Brain pericyte (primary cell): ENCODE measurements around the gene NHEJ1.

ENCODE experiments used
- DNase-seq: peaks from one replicate; pipeline ENCODE4 v3.0.0-alpha.2; 2012; ENCODE audit warnings: low read depth, low spot score

Gene NHEJ1

DNA sequence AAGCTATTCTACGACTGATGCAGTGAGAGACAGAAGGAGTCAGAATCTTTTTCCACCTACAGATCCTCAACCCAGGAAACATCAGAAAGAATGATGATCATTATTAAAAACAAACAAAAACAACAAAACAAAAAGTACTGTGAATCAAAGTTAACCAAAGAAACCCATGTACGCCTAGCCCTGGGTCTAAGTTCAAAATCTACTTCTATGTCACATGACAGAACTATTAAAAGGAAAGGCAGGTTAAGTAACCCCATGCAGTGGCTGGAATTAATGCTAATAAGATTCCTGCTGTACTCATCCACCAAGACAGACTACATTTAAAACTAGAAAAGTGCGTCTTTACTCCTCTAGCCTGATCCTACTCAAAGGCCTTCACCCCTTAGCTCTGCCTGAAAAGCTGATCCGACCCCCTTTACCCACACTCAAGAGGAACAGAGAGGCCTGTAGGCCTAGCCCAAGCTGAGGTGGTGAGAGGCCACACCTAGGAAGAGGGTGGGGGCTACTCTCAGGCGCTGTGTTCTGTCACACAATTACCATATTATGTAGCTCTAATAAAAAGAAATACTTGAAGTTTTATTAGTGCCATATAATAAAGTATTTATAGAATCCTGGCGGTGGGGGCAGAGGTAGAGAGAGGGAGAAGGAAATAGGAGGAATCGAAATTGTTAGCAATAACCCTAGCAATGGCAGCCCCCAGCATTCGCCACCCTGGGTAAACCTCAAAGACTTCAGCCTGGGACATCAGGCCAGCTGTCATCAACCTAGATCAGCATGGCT lies 37.1 kb downstream of the NHEJ1 start:
- no peak for DNase-seq

- DNase-seq = no peak
Measured at GRCh38 chr2:219122202-219122980, 38.2 kb downstream of the NHEJ1 start.

- no peak for DNase-seq
Measured at GRCh38 chr2:219120082-219120481, 40.5 kb downstream of the NHEJ1 start.

DNA sequence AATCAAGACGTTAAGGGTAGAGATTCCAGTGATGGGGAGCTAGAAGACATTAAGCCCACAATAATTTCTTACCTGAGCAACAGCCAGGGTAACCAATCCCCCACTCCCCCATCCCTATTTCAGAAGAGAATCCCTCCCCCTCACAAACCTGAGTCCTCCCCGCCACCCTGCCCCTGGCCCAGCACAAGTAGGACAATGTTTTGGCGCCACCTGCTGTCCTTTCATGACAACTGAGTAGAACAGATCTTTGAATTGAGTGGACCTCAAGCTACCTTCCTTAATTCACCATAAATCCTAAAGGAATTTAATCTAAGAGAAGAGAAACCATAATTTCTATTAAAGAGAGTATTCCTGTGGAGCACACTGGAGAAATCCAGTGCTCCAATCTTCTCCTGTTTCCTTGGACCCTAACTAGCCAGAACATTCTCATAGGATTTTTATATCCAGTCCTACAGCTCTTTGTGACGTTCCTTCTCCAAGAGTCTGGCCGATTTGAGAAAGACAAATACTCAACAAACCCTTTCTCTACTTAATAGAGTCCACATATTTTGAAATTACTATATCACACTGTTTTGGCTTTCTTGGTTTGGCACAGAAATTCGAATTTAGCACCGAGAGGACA lies 41.1 kb downstream of the NHEJ1 start:
- DNase-seq = no peak

- no peak for DNase-seq
Measured at GRCh38 chr2:219118504-219118903, 42.1 kb downstream of the NHEJ1 start.

- no peak for DNase-seq
Measured at GRCh38 chr2:219116776-219117646, 43.6 kb downstream of the NHEJ1 start.

DNA sequence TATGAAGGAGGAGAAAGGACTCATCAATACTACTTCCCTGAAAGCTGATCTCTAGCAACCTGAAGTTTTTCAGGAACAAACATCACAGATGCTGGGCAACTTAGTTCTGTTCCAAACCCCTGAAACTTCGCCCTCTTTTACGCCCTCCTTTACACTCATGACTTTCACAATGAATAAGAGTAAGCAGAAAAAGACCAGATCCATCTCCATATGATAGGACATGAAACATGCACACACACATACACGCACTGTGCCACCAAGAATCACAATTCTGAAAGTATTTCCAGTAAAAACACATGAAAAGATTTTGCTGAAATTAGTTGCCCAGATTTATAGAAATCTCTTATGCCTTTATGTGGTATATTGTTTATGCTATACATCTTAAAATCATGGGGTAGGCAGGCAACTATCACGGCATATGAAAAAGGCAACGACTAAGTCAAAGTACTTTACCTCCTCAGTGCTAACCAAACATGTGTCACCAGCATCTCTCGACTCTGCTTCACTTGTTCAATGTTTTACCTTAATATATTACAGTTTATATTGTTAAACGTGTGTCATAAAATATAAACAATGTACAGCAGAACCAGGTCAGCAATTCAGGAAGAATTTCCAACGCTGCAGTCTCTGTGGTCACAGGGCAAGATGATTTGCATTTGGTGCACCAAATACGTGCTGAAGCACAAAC lies 47.8 kb downstream of the NHEJ1 start:
- no peak for DNase-seq

DNA sequence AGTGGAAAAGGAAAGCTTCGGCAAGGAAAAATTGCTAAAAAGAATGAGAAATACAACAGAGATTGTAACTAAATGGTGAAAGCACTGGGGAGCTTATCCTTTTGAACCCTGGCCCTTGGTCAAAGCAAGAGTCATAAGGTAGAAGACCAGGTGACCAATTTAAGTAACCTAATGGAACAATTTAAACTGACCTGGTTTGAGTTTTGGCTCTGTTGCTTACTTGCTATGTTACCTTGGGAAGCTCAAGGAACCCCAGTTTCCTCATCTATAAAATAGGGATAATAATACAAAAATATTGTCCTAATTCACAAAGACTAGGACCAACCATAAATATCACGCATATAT lies 48.6 kb downstream of the NHEJ1 start:
- no peak for DNase-seq

DNA sequence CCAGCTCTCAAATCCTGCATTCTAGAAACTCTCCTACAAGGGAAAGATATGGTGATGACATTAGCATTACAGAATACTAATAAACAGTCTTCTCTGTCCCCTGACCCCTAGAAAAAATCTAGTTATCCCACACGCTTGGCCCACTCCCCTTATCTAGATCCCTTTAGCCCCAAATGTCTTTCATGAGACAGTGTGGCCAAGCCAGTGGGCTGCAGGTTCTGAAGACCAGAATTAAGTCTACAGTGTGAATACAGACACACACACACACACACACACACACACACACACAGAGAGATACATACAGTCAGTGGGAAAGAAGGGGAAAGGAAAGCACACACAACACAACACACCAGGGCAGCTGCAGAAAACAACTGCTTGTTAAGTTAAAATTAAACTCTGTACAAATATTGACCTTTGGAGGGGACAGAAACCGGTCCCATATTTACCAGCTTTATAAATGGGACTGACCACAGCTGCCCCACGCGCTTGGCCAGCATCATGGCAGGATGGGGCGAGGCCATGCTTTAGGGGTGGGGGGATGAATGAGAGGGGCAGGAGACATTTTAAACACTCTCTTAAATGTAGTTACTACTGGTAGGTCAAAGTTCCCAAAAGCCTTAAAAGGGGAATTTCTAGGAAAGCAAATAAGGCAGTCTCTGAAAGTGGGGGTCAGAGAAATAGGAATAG lies 49.1 kb downstream of the NHEJ1 start:
- no peak for DNase-seq

GRCh38 chr2:219109471-219109870 lies 51.1 kb downstream of the NHEJ1 start:
- no peak for DNase-seq

- no peak for DNase-seq
Measured at GRCh38 chr2:219107758-219108157, 52.9 kb downstream of the NHEJ1 start.

GRCh38 chr2:219106251-219106650 lies 54.4 kb downstream of the NHEJ1 start:
- no peak for DNase-seq

DNA sequence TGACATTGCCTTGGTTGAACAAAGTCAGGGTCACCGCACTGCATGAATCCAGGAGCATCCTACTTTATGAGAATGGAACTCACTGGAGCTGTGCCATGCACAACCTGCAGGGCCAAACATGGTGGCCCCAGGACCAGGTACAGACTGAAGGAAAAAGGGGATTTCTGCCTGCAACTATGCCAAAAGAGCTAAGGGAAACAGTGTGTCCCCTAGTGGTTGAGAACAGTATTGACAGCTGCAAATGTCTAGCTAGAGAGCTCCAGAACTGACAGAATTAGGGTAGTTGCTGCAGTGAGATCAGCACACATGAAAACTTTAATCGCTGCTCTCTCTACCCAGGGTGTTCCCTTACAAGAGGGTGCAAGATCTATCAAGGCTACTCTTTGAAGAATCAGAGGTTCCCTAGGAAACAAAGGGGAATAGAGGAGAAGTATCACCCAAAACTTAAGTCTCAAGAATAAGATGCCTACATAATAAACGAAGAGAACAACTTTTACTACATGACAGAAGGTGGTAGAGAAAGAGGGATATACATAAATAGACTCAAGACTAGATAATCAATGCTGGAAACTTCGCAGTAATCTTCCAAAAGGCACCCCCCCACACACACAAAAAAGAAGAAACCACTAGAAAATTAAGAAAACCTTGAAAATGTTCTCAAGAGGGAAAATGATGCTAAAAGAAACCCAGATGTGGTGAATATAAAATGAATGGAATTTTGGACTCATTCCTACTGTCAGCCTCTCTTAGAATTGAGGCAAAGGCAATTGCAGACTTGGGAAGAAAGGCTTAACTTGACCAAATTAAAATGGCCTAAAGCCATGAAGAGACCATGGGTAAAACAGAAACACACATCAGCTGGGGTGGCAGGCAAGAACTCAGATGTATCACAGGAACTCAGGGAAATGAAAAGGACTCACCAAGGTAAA lies 56.2 kb downstream of the NHEJ1 start:
- DNase-seq = no peak

- DNase-seq = no peak
Measured at GRCh38 chr2:219099329-219099728, 61.3 kb downstream of the NHEJ1 start.

GRCh38 chr2:219095406-219095935 lies 65.1 kb downstream of the NHEJ1 start:
- no peak for DNase-seq

- no peak for DNase-seq
Measured at GRCh38 chr2:219094171-219094570, 66.4 kb downstream of the NHEJ1 start.

DNA sequence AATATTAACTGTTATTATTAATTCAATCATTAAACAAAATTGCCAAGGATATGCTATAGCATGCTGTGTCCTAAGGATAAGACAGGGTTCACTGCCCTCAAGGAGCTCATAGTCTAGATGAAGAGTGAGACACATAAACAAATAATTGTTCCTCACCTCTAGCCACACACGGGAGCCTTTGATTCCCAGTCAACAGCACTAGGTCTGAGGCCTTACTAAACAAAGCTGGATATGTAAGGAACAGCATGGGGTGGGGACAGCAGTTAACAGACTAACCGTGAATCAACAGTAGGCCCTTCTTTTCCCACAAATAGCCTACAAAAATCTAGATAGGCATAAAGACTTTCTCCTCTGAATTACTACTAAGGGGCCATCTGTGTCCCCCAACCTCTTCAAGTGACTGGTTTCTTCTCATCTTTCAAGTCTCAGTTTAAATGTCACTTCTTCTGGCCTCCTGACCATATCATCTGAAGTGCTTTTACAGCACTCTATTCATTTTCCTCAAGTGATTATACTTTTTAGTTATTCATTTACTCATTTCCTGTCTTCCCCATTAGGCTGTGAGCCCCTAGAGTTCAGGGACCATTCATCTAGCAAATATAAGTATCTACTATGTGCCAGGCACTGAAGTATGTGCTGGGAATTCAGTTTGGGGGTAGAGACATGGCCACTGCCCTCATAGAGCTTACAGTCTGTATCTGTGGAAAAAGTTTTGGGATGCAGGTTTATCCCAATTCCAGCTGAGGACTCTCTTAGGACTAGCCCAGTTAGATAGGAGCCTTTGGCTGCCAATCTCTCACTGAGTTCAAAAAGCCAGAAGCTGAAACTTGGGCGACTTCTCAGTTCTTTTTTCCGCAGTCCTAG lies 69.9 kb downstream of the NHEJ1 start:
- no peak for DNase-seq

- DNase-seq = no peak
Measured at GRCh38 chr2:219089330-219089729, 71.3 kb downstream of the NHEJ1 start.
